Hindlimb muscle (tissue), 1 donor: ENCODE results near the gene LPAR2. TPM values are rescaled to one million over a fixed set of nuclear protein-coding genes. Genes with fewer than 3 reads are reported as not detected.
A peak's percentile ranks its signal among the peaks of the same experiment; 100 is the strongest.
"Not testable (repeated sequence)": the region's sequence is repeated elsewhere in the genome, so short reads cannot be mapped to it uniquely, and the experiment has no call there.

Source experiments
- DNase-seq: peaks from one replicate; pipeline ENCODE4 v3.0.0-alpha.2; 2013
- polyA plus RNA-seq: library from polyadenylated mRNA; unstranded; fragments of 120-200 nt; gene quantifications from one replicate; pipeline ENCODE4 v1.2.1, GENCODE V29; 2013; ENCODE audit not compliant: insufficient read length

The LPAR2 gene
- polyA plus RNA-seq: 4.4 TPM

GRCh38 chr19:19627621-19628500 lies at the start of gene LPAR2:
LPAR2 (minus strand) TSS chr19:19628220; CDS start chr19:19627275, 945 bp downstream.
- DNase-seq: no peak

- no peak for DNase-seq
These were observed 49.6 kb upstream of the LPAR2 start for GRCh38 chr19:19677579-19677978.

DNA sequence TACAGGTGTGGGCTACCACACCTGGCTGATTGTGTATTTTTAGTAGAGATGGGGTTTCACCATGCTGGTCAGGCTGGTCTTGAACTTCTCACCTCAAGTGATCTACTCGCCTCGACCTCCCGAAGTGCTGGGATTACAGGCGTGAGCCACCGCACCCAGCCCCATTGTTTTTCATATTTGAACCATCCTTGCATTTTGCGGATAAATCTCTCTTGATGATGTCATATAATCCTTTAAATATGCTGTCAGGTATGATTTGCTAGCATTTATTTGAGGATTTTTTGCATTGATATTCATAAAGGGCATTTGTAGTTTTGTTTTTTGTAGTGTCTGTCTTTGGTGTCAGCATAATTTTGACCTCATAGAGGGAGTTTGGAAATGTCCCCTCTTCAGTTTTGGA lies 46.3 kb upstream of the LPAR2 start:
- no peak for DNase-seq

DNA sequence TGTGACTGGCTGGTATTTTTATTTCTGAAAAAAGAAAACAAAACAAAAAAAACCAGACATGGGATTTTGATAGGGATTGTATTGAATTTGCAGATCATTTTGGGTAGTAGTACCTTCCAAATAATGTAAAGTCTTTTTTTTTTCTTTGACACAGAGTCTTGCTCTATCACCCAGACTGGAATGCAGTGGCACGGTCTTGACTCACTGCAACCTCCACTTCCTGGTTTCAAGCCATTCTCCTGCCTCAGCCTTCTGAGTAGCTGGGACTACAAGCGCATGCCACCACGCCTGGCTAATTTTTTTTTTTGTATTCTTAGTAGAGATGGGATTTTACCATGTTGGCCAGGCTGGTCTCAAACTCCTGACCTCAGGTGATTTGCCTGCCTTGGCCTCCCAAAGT lies 44.8 kb upstream of the LPAR2 start:
- no peak for DNase-seq

GRCh38 chr19:19670070-19670551 lies 42.1 kb upstream of the LPAR2 start:
- no peak for DNase-seq

- DNase-seq: peak; percentile 90
These were observed 40.4 kb upstream of the LPAR2 start, which contains the start of gene ZNF101 for GRCh38 chr19:19668230-19669012. ZNF101 (plus strand) TSS chr19:19668839; CDS start chr19:19668964, 125 bp downstream.

DNA sequence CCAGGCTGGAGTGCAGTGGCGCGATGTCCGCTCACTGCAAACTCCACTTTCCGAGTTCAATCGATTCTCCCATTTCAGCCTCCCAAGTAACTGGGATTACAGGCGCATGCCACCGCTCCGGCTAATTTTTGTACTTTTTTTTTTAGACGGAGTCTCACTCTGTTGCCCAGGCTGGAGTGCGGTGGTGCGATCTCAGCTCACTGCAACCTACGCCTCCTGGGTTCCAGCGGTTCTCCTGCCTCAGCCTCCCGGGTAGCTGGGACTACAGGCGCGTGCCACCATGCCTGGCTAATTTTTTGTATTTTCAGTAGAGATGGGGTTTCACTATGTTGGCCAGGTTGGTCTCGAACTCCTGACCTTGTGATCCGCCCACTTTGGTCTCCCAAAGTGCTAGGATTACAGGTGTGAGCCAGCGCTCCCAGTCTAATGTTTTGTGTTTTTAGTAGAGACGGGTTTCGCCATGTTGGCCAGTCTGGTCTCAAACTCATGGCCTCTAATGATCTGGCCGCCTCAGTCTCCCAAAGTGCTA lies 37.5 kb upstream of the LPAR2 start:
- not testable (repeated sequence) for DNase-seq

GRCh38 chr19:19663256-19664120 lies 35.5 kb upstream of the LPAR2 start, which contains the start of gene ATP13A1:
ATP13A1 (minus strand) TSS chr19:19663676; CDS start chr19:19663666, 10 bp downstream.
- peak; percentile 95 for DNase-seq

DNA sequence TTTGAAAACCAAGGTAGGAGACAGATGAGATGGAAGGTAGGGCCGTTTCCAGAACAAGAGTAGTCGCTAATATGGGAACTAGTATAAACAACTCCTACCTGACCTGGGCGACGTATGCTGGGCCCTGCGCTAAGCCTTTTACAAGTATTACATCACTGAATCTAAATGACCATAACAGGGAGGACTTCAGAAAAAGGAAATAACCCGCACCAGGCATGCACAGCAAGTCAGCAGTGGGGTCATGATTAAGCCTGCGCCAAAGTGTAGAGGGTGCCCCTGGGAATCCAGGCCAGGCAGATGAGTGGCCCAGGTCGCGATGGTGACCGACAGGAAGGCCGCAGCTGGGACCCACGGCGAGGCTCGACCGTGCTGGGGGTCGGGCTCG lies 34.8 kb upstream of the LPAR2 start:
- DNase-seq: no peak

DNA sequence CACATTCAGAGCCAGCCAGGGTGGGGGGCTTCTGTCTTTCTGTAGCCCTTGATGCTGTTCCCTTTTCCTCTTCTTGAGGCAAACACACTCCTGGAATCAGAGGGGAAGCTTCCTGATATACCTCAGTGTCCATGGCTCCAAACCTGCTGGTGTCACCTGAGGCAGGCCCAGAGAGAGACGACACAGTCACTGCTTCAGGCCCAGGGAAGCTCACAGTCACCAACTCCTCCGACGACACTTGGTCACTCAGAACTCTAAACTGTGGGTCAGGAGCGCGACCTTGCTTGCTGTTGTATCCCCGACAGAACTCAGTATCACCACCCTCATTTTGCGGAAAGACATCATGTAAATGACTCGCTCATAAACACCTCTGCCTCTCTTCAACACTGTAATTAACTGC lies 34.3 kb upstream of the LPAR2 start:
- no peak for DNase-seq

DNA sequence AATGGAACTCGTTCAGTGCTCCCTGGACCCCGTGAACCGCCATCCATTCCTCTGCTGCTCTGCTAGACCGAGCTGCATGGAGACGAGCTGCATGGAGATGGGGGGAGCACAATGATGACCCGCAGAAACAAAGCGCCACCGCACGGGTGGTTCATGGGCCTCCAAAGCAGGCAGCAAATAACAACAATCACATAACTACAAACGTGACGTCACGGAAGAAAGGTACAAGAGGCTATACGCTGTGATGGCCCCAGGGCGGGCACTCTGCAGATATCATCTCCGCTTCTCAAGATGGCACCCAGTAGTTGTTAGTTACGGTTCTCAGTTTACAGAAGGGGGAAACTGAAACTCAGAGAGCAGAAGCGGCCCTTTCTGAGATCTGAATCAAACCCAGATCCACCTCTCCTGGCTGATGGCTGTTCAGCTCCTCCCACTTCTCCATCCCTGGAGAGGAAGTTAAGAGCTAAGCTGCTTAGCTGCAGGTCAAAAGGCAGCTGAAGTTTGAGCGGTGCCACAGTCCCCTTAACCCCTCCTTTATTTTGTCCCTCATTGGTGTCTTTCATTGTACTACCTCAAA lies 33.7 kb upstream of the LPAR2 start:
- no peak for DNase-seq

- DNase-seq: no peak
These were observed 33.2 kb upstream of the LPAR2 start for GRCh38 chr19:19661141-19661674.

GRCh38 chr19:19659646-19660245 lies 31.7 kb upstream of the LPAR2 start:
- no peak for DNase-seq

DNA sequence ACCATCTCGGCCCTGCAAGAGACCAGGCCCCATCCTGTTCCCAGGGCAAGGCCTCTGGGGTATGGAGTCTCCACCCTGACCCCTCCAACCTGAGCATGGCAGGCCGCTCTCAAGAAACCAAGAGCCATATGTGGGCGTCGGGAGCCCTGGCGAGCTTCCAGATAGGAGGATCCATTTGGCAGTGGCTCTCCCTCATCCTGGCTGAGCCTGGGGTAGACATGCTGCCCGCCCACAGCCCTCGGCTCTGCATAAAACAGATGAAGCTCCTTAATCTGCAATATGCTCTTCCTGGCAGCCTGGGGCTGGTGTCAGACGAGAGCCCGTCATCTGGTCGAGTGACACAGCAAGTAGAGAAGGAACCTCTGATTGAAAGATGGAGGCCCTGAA lies 29.4 kb upstream of the LPAR2 start:
- no peak for DNase-seq

DNA sequence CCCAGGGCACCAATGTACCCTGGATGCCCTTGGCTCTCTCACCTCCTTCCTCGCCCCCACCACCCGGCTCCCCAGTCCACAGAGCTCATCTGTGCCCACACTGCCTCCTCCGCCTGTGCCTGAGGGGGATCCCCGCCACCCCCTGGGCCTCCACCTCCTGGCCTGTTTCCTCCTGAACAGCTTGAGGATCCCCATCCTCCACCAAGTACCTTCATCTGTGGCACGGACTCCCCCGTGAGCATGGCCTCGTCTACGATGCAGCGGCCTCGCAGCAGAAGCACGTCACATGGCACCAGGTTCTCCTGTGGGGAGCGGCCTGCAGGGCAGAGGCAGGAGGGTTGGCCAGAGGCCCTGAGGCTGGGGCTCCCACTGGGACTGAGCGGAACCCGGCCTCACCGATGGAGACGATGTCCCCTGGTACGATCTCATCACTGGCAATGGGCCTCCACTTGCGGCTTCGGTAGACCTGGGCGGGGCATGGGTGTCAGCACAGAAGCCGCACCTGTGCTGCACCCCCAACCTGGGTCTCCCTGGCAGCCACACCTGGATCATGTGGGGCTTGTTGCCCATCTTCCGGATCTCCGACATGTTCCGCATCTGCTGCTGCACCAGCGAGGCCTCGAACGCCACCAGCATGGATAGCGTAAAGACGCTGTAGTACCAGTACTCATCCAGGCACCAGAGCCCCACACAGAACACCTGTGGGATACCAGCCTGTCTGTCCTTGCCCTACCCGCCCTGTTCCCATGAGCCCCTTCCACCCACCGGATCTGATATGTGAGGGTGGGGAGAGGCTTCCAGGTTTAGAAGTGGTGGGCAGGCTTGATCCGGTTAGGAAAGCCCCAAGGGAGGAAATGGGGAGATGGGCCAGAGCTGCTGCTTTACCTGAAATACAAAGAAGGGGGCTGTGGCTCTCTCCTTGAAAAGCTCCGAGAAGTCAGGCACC lies 28.7 kb upstream of the LPAR2 start:
- DNase-seq: no peak

GRCh38 chr19:19655641-19656343 lies 27.8 kb upstream of the LPAR2 start:
- DNase-seq: no peak

DNA sequence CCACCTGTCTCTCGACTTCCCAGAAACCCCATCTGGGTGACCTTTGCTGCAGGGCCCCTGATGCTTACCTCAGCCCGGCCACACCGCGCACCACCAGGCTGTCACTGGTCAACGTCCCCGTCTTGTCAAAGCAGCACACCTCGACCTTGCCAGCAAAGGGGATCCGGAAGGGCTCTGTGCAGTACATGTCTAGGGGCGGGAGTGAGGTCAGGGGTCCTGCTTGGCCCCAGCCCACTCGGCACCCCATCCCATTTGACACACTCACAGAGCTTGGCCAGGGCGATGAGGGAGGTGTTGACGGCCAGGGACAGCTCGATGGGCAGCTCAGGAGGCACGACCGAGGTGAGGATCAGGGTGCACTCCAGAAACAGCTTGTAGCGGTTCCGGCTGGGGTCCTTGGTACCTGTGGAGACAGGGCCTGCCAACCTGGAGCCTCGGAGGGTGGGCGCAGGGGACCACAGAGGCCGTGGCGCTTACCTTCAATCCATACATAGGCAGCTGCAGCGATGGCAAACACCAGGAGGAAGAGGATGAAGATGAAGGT lies 27.1 kb upstream of the LPAR2 start:
- DNase-seq: no peak

- no peak for DNase-seq
These were observed 26.4 kb upstream of the LPAR2 start for GRCh38 chr19:19654441-19654840.
